GM21825 (cell line): ENCODE measurements around the gene GALNT14.

Experiments used
- ATAC-seq: cut with Tn5 transposase; IDR thresholded peaks from one replicate; pipeline ENCODE4 v1.9.1; 2021; ENCODE audit warnings: mild to moderate bottlenecking, moderate library complexity; ENCODE audit not compliant: unreplicated experiment

Gene GALNT14

GRCh38 chr2:31136732-31137131 lies 1.5 kb downstream of the GALNT14 start:
- ATAC-seq: no peak

GRCh38 chr2:31136000-31136399 lies 2.2 kb downstream of the GALNT14 start:
- ATAC-seq: no peak

DNA sequence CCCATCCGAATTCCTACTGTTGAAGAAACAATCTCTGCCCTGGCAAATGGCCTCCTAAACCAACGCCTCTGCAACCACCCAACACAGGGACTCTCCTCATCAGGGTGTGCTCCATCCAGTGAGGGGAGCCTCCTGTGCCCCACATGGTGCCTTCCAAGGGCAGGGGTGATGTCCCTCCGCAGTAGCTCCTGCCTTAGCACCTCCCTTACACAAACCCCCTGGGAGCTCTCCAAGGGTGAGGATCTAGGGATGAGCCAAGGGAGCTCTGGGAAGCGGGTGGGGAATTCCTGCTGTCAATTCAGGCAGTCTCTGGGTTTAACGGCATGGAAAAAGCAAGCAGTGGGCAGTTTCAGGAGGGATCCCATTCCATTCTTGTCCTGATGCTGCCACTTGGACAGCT lies 3.8 kb downstream of the GALNT14 start:
- ATAC-seq: no peak

GRCh38 chr2:31132786-31133185 lies 5.5 kb downstream of the GALNT14 start:
- ATAC-seq: no peak

DNA sequence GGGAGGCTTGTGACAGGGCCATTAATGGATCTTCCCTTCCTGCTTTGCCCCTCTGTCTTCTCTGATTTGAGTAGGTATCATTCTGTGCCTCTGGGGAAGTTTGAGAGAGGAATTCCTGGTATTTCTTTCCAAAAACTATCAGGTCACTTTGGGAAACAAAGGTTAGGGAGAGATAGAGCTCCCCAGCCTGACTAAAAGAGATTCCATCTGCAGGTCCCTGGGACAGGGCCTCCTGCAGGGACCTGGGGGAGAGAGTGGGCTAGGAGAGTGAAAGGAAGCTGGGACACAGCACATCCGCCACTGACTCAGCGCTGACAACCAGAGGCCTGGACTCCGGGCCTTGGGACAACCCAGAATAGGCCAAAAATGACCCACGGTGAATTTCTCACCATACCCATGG lies 6.4 kb downstream of the GALNT14 start:
- no peak for ATAC-seq

DNA sequence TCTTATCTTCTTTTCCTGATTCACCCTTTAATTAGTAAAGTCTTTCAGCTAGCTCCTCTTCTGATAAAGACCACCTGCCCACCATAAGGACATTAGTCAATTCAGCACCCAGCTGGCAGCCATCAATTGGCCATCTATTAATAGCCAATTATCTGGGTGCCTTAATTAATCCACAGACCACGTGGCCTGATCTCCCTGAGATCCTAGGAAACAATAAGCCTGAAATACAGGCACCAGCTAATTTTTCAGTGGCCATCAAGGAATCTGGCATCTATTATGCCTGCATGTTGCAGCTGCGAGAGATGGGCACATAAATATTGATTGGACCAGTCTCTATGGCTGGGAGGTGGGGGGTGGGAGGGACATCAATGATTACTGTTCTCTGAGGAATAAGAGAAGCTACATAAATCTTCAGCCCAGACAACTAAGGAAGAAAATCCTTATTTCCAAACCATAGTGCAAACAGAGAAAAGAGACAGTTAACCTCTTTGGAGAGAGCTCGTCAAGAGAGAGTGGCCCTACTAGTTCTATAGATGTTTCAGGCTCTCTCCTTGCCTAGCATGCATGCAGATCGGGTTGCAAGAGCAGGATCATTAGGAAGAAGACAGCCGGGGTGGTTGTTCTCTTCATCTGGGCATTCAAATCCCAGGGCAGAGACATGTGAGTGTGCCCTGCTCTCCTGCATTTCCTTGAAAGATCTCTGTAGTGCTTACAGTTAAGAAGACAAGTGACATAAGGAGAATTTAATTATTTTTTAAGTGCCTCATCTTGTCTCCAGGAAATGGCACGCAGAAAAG lies 8.7 kb downstream of the GALNT14 start:
- no peak for ATAC-seq

- no peak for ATAC-seq
Observed at GRCh38 chr2:31127931-31128330, 10.3 kb downstream of the GALNT14 start.

DNA sequence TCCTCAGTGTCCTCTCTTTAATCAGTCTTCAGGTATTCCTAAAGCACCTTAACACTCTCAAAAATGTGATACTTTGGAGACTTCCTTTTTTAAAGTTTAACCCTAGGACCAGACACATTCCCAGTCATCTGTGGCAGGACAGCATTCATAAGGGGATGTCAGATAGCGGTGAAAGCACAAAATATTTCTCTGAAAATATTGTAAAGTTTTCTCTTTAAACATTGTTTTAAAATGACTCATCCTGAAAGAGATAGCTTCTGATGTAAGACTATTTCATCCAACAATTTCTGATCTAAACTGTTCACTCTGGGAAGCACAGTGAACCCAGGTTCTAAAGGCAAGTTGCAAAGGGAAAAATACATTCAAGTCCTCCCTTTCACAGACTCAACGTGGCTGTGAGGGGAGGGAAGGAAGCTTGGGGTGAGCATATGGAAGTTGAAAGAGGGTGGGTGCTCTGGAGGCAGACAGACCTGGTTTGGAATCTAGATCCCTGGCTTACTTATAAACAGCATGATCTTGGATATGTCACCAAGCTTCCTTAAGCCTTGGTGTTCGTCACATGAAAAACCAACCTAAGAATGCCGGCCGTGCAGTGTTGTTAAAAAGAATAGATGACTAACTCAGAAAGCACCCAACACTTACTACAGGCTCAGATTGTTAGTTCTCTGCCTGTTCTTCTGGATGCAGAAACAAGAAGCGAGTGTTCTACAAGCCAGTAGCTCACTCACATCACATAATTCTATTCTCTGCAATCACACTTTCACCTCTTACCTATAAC lies 12.1 kb downstream of the GALNT14 start:
- ATAC-seq: no peak

GRCh38 chr2:31124904-31125303 lies 13.3 kb downstream of the GALNT14 start:
- no peak for ATAC-seq

DNA sequence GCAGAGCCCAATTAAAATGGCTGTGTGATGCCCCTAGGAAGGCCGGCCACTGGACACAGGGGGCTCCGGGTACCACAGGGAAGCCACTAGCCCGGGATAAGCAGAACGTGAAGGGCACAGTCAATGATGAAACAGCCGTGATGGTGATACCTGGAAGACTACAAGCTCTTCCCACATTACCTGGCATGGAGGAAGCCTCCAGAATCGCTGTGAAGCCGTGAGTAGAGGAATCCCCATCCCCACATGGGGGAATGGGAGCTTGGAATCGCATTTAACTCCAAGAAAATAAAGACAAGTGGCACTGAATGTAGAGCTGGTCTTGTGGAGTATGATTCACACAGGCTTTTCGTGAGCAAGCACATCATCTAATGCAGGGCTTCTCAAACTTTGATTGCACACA lies 16.1 kb downstream of the GALNT14 start:
- ATAC-seq: no peak

DNA sequence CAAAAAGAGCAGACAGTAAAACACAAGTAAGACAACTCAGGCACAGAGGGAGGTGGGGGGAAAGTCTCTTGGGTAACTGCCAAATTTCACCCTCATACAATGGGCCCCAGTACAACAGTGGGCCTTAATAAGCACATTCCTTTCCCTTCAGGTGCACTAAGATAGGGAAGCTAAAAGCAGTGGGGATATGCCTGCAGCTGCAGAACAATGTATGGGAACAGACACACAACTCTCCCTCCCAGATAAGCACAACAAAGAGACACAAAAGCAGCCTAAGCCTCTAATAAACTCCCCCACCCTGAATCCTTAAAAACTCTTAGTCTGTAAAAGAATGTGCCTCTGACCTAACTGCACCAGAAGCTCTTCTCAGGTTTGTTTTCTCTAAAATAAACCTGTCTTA lies 24.5 kb downstream of the GALNT14 start:
- ATAC-seq: no peak

DNA sequence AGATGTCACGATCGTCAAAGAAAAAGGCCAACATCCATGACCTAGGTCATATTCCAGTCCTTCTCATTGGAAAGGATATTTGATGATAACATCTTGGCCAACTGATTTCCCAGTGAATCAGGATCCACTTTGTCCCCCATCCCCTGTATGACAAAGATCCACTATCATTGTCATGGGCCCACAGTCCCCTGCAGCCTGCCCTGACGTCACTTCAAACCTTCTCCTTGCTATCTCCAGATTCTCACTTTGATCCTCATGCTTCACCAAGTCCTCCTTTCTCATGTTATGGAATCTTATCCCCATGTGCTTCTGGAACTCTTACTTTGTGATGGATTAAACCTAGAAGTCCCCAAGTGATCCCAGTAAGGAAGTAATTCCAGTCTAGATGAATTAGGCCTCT lies 25.7 kb downstream of the GALNT14 start:
- no peak for ATAC-seq

- ATAC-seq: no peak
Observed at GRCh38 chr2:31110998-31111397, 27.2 kb downstream of the GALNT14 start.

DNA sequence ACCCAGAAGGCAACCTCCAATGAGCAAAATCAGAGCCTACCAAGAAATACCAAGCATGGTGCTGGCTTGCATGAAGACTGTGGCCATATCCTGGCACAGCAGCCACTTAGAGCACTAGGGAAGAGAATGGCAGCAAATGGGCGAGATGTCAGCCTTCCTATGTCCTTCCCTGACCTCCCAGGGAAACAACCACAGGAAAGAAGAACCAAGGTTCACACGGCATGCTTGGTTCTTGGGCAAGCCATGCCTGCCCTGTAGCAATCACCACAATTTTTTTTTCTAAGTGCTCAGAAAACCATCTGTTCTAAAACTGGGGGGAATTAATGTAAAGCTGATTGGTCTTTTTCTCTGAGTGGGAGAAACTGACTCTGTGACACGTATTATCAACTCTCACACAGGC lies 27.8 kb downstream of the GALNT14 start:
- ATAC-seq: no peak

- ATAC-seq: no peak
Observed at GRCh38 chr2:31109633-31110192, 28.5 kb downstream of the GALNT14 start.

GRCh38 chr2:31108561-31109286 lies 29.5 kb downstream of the GALNT14 start:
- no peak for ATAC-seq

GRCh38 chr2:31107591-31108300 lies 30.5 kb downstream of the GALNT14 start:
- no peak for ATAC-seq

- no peak for ATAC-seq
Observed at GRCh38 chr2:31101701-31102100, 36.5 kb downstream of the GALNT14 start.

GRCh38 chr2:31097962-31098613 lies 40.2 kb downstream of the GALNT14 start:
- no peak for ATAC-seq

DNA sequence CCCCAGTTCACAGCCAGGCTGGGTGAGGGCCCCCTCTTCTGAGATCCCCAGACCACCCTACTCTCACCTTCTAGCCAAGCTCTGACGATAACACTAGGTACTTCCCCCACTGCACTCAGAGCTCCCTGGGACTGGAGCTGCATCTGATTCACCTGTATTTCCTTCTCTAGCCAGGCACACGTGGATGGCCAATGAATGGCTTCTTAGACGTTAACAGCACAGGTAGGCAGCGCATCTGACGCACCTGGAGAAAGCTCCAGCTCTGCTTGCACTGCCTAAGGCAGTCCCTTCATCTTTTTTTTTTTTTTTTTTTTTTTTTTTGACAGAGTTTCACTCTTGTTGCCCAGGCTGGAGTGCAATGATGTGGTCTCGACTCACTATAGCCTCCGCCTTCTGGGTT lies 48.1 kb downstream of the GALNT14 start:
- ATAC-seq: no peak
